T-helper 2 cell treated with Interferon-gamma antibody and Interleukin-4, amounts not matched to agents 100 ng/mL and 5 ng/mL, for 36 hours (primary cell): ENCODE measurements around the gene BCL2. TPM values are rescaled to one million over a fixed set of nuclear protein-coding genes. Genes with fewer than 3 reads are reported as not detected.
"Not testable (repeated sequence)": the region's sequence is repeated elsewhere in the genome, so short reads cannot be mapped to it uniquely, and the experiment has no call there.

Experiments used
- intact Hi-C: fragments of 100-400 bp; cut with micrococcal nuclease; formaldehyde crosslinking; loops from one replicate; pipeline ENCODE4 v1.15.1; 2023
- total RNA-seq: library from RNA; stranded (reverse); gene quantifications from 2 replicates; pipeline ENCODE4 v1.2.3, GENCODE V29; 2022

Gene BCL2
- total RNA-seq, 1 donor from 2014 or later = 85.7 TPM

GRCh38 chr18:63237881-63238692, 81.5 kb downstream of the BCL2 start:
- intact Hi-C loops = no loop called here

- intact Hi-C loops = no loop called here
Observed at GRCh38 chr18:63236921-63237846, 82.4 kb downstream of the BCL2 start.

- intact Hi-C loops = no loop called here
Observed at GRCh38 chr18:63236406-63236805, 83.2 kb downstream of the BCL2 start.

GRCh38 chr18:63235920-63236319, 83.6 kb downstream of the BCL2 start:
- intact Hi-C loops = not testable (repeated sequence)

GRCh38 chr18:63234841-63235240, 84.7 kb downstream of the BCL2 start:
- intact Hi-C loops = no loop called here

- intact Hi-C loops = no loop called here
Observed at GRCh38 chr18:63234432-63234831, 85.1 kb downstream of the BCL2 start.

- intact Hi-C loops = no loop called here
Observed at GRCh38 chr18:63233334-63233733, 86.2 kb downstream of the BCL2 start.

- intact Hi-C loops = no loop called here
Observed at GRCh38 chr18:63232826-63233225, 86.7 kb downstream of the BCL2 start.

- intact Hi-C loops = loop anchor here (2.0 kb wide), 1 partner anchor 13 kb away; no protein-coding TSS in a partner anchor
Observed at GRCh38 chr18:63229971-63230370, 89.6 kb downstream of the BCL2 start.

GRCh38 chr18:63225434-63225833, 94.1 kb downstream of the BCL2 start:
- intact Hi-C loops = no loop called here

GRCh38 chr18:63224630-63225029, 94.9 kb downstream of the BCL2 start:
- intact Hi-C loops = no loop called here

- intact Hi-C loops = no loop called here
Observed at GRCh38 chr18:63223837-63224236, 95.7 kb downstream of the BCL2 start.

GRCh38 chr18:63220903-63221302, 98.7 kb downstream of the BCL2 start:
- intact Hi-C loops = no loop called here

GRCh38 chr18:63218472-63218871, 101.1 kb downstream of the BCL2 start:
- intact Hi-C loops = loop anchor here (10.0 kb wide), 1 partner anchor 374 kb away; no protein-coding TSS in a partner anchor

GRCh38 chr18:63216516-63217311, 102.9 kb downstream of the BCL2 start:
- intact Hi-C loops = loop anchor here (1.0 to 10.0 kb wide), 3 partner anchors 14 to 372 kb away; no protein-coding TSS in a partner anchor

- intact Hi-C loops = loop anchor here (1.0 to 10.0 kb wide), 4 partner anchors 53 to 369 kb away; partner anchors contain the start of gene VPS4B
Observed at GRCh38 chr18:63213936-63214671, 105.5 kb downstream of the BCL2 start.

- intact Hi-C loops = loop anchor here (1.0 to 10.0 kb wide), 4 partner anchors 52 to 369 kb away; partner anchors contain the start of gene VPS4B
Observed at GRCh38 chr18:63213331-63213900, 106.2 kb downstream of the BCL2 start.

- intact Hi-C loops = loop anchor here (5.0 to 10.0 kb wide), 2 partner anchors 212 to 366 kb away; partner anchors contain the start of gene VPS4B
Observed at GRCh38 chr18:63210521-63210920, 109.0 kb downstream of the BCL2 start.

GRCh38 chr18:63208676-63209075, 110.9 kb downstream of the BCL2 start:
- intact Hi-C loops = loop anchor here (1.0 to 5.0 kb wide), 3 partner anchors 8 to 681 kb away; no protein-coding TSS in a partner anchor

GRCh38 chr18:63207835-63208234, 111.7 kb downstream of the BCL2 start:
- intact Hi-C loops = loop anchor here (1.0 to 5.0 kb wide), 3 partner anchors 8 to 681 kb away; no protein-coding TSS in a partner anchor
